HG03280 (cell line): Measurements from ENCODE around the gene MAP1LC3B.

ENCODE experiments used
- ATAC-seq: cut with Tn5 transposase; IDR thresholded peaks from one replicate; pipeline ENCODE4 v1.9.1; 2021; ENCODE audit warnings: mild to moderate bottlenecking, moderate library complexity; ENCODE audit not compliant: unreplicated experiment

The MAP1LC3B gene

DNA sequence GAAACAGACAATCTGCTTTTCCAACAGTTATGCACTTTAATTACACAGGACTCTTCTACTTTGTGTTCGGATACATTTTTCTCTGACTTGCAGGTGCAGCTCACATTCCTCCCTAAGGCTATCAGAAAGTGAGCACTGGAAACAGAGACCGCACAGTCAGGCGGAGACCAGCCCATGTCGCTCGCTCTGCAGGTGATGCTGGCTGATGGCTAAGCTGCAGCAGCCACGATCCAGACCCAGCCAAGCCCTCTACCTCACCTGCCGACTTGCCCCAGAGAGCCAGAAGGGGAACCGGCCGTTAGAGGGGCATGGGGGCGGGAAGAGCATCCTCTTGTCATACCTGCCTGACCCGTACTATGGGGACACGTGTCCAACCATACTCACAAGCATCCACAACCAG, 33.8 kb downstream of the MAP1LC3B start:
- no peak for ATAC-seq

DNA sequence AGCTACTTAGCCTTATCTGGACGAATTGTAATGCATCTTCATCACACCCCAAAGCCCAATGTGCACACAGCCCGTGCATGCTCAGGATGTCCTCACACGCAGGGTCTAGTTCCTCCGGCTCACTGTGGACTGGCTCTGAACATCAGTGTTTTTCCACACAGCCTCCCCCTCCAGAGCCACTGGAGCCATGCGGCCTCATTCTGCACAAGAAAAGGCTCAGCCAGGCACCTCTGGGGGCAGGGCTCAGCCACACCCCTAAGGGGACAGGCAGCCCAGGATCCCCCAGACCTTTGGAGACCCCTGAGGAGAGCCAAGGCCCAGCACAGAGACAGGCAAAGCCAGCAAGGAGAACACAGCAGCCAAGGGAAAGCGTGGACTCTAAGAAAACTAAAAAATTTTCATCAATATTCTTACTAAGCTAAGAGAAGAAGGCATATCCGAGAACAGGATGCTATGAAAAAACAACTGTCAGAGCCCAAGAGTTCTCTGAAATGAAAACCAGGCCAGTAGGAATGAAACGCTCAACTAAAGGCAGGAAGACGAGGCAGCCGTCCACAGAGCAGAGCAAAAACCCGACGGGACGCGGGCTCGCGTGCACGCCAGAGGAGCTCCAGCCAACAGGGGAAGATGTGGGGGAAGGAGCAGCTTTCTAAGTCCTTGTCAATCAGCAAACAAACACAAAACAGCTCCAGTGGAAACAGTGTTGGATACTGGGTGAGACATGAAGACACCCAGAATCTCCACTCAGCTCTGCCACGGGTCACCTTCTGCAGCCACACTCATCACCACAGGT, 34.5 kb downstream of the MAP1LC3B start:
- ATAC-seq = no peak

- ATAC-seq = no peak
Measured at GRCh38 chr16:87431926-87432325, 39.8 kb downstream of the MAP1LC3B start.

GRCh38 chr16:87432330-87432915, 40.3 kb downstream of the MAP1LC3B start:
- no peak for ATAC-seq

GRCh38 chr16:87434146-87434667, 42.1 kb downstream of the MAP1LC3B start:
- ATAC-seq = no peak

DNA sequence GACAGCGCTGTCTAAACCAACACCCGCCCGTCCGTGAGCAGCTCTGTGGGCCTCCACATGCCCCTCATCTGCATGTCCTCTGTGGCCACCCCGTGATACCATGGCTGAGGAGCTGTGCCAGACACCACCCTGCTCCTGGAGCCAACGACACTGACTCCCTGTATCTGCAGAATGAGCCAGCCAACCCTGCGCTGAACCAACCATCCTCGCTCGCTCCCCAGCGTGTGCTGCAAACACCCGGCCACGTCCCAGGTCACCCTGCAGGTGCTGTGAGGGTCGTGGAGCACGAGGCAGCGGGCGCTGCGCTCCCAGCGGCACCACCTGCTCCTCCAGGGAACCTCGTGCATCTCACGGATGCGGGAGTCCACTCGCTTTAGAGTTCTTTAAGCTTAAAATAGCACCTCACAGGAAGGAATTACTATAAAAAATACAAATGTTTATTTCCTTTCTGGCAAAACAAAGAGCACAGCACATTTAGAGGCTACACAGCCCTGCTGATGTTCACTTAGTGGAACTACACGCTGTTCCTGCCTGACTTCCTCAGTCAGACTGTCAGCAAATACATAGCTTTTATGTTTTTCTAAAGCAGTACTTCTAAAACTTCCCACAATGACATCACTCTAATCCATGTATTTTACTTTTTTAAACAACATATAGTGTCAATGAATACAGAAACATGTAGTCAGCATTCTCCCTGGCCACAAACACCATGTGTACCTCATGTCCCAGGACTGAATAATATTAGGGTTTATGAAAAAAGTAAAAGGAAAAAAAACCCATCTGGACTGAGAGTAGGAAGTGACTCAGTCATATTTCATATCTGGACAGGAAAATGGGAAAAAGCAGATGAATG, 43.5 kb downstream of the MAP1LC3B start:
- ATAC-seq = no peak

DNA sequence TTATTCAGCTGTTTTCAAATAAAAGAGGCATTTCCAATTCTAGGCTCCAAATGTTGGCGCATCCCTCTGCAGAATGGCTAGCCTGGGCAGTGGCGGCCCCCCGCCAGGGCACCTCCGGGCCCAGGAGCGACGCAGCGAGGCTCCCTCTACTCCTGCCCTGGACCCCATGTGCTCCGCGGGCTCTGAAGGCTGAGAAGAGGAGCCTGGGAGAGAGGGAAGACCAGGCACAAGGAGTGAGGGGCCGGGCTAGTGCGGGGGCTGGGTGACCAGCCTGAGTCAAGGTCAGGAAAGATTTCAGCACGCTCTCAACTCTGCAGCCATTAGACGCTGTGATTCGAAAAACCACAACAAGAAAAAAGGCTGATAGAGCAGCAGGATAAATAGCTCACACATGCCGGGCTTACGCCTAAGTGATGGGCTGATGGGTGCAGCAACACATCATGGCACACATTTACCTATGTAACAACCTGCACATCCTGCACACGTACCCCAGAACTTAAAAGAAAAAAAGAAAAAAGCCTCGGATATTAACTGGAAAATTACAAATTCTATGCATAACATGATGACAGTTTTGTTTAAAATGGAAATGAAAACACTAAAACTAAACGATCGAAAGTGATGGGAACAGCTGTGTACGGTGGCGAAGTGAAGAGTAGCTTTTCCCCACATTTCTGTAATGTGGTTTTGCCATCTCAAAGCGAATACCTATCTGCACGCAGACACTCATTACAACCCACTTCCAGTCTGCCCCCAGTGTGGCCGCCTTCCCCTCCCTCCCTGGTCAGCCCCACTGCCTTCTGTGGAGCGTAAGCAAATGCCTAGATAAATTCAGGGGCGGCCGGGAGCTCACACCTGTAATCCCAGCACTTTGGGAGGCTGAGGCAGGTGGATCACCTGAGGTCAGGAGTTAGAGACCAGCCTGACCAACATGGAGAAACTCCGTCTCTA, 44.4 kb downstream of the MAP1LC3B start:
- ATAC-seq = no peak

DNA sequence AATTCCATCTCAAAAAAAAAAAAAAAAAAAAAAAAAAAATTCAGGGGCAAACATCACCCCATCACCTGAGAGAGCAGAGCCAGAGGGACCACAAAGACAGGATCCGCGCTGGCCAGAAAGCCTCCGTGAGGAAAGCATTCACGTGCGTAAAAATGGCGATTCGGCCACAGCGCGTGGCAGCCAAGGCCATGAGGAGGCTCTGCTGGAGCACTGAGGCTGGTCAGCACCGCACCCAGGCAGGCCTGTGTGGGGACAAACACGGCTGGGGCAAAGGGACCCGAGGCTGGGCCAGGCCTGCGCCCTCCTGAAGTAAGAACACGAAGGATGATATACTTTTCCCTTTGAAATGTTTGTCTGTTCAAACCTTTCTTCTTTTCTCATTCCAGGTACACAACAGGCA, 45.2 kb downstream of the MAP1LC3B start:
- no peak for ATAC-seq

DNA sequence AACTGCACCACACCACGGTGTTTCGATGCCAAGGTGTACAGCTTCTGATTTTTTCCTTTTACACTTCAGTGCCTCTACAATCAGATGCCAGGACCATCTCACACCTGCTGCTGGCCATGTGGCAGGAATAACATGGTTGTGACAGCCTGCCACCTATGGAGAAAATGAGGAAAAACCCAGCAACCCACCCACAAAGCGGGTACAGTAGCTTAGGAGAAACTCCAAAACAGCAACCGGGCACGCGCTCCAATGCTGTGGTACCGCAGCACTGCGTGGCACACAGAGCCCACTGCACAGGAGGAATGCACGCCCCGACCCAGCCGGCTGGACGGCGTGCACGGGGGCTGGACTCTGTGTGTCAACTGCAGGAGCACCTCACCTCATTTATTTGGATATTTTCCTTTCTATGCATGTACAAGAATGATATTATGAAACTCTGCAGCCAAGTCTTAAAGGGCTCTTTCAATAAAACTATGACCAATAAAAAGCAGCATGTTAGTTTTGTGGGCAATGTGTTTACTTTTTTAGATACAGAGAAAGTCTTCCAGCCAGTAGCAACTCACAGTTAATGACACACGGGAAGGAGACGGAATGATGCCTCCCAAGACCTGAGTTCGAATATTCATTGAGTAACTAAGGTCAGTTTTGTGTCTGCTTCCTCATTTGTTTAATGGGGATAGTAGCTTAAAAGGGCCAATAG, 45.9 kb downstream of the MAP1LC3B start:
- no peak for ATAC-seq

DNA sequence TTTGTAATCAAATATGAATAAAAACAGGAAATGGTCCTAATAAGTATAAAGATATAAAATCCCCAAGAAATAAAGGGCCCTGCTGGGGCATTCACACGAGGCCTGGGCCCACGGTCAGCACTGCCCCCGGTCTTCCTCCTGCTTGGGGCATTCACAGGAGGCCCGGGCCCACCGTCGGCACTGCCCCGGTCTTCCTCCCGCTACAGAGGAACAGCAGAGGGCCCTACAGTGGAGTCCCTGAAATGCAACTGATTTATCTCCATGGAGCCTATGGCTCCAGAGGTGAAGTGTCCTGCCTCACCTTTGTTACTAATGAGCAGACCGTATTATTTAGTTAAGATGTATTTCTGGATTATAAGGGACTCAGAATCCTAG, 46.5 kb downstream of the MAP1LC3B start:
- no peak for ATAC-seq

DNA sequence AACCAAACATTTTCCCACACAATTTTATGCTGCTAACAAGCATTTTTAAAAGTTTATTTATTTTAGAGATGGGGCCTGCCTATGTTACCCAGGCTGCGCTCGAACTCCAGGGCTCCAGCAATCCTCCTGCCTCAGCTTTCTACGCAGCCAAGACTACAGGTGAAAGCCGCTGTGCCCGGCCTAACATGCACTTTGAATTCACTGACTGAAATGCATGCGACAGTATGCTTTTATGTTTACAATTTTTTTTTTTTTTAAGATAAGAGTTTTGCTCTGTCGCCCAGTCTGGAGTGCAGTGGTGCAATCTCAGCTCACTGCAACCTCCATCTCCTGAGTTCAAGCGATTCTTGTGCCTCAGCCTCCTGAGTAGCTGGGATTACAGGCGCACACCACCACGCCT, 47.8 kb downstream of the MAP1LC3B start:
- ATAC-seq = no peak

DNA sequence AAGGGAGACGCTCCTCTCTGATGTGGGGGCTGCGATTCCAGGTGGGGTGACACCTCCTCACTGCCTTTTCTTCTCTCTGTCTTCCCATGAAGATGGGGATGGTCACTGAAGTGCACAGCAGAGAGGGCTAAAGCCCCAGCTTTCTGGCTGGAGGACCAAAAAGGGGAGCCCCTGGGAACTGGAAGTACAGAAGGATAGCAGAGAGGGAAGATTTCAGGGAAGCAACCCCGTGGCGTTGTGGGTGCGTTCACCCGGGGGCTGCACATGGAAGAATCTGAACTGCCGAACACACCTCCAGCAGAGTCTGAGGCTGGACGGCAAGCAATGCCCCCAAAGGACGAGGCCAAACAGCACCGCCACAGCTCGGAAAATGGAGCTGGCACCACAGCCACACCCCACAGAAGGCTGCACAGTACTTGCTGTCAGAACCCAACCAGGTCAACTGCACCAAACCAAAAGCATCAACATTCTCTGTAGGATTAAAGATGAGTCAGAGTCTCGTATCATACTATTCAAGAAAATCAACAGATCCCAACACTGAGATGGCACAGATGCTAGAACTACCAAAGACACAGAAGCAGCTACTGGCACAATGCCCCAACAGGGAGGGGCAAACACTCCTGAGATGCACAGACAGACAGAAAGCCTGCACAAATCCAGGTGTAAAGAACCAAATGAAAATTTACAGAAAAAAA, 49.9 kb downstream of the MAP1LC3B start:
- ATAC-seq = no peak

- no peak for ATAC-seq
Measured at GRCh38 chr16:87442581-87442966, 50.4 kb downstream of the MAP1LC3B start.

GRCh38 chr16:87443016-87443415, 50.9 kb downstream of the MAP1LC3B start:
- no peak for ATAC-seq

GRCh38 chr16:87443964-87444363, 51.8 kb downstream of the MAP1LC3B start:
- no peak for ATAC-seq

DNA sequence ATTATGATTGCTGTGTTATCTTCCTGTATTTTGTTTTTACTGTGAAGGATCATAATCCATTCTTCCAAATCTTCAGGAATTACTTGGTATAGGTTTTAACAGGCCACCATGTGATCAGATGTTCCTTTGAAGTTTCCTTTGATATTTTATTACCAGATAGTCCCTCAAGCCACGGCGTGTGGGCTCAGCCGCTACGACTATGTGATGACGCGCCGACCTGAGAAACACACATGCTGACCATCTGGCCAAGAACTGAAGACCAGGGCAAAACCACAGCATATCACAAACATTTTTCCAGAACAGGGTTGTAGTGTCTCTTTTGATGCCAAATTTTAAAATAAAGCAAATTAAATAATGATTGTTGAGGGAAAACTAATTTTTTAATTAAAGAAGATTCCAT, 53.4 kb downstream of the MAP1LC3B start:
- no peak for ATAC-seq

- no peak for ATAC-seq
Measured at GRCh38 chr16:87446479-87446878, 54.3 kb downstream of the MAP1LC3B start.

DNA sequence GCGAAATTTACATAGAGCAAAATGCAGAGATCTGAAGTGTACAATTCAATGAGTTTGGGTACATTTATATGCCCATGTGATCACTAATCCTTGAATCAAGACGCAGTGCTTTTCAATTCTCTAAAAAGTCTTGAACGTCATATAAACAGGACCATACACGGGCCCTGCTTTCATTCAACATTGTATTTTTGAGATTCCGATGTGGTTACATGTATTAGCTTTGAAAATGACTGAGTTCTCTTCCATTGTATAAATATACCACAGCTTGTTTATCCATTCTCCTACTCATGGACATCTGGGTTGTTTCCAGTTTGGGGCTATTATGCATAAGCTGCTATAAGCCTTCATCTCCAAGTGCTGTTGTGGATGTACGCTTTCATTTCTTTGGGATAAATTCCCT, 55.2 kb downstream of the MAP1LC3B start:
- ATAC-seq = no peak

GRCh38 chr16:87448866-87449265, 56.7 kb downstream of the MAP1LC3B start:
- ATAC-seq = no peak
